GM21576 (cell line): ENCODE results near the gene CMIP.

ENCODE experiments used
- ATAC-seq: cut with Tn5 transposase; IDR thresholded peaks from one replicate; pipeline ENCODE4 v1.9.1; 2021; ENCODE audit warnings: mild to moderate bottlenecking, moderate library complexity; ENCODE audit not compliant: unreplicated experiment

CMIP gene

GRCh38 chr16:81754858-81755257 lies 310.2 kb downstream of the CMIP start:
- no peak for ATAC-seq

DNA sequence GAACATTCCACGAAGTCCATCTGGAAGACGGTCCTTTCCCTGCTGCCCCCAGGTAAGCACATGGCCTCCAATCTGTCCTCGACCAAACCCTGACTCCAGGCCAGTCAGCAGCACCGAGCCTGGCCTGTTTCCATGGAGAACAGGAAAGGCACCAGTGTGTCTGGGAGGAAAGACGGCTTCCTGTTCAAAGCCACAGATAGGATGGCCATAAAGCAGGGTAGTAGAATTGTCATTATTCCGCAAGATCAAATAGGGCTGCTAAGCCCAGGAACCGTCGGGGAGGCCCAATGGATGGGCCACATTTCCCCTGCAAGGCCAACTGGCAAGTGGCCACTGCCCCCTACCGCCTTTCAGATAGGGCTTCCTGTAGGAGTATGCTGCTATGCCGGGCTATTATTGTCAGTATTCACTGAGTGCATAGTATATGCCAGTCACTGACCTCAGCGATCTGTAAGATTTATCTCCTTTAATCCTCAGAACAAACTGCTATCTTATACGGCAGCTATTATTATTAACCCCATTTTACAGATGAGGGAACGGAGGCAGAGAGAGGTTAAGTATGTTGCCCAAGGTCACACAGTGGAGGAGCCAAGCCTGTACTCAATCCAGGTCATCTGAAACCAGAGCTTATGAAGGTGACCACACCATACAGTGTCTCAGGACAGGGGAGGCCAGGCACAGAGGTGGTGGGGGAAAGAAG lies 311.5 kb downstream of the CMIP start:
- ATAC-seq = no peak

GRCh38 chr16:81756615-81757356 lies 312.2 kb downstream of the CMIP start:
- ATAC-seq = no peak

DNA sequence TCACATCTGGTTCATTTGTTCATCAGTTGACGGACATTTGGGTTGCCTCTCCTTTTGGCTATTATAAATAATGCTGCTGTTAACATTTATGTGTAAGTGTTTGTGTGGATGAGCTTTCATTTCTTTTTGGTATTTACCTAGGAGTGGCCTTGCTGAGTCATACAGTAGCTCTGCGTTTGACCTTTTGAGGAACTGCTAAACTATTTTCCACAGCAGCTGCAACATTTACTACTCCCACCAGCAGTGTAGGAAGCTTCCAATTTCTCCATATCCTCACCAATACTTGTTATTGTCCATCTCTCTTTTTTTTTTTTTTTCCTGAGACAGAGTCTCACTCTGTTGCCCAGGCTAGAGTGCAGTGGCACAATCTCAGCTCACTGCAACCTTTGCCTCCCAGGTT lies 313.8 kb downstream of the CMIP start:
- ATAC-seq = no peak
